ENCODE results near the gene CD22. TPM values are rescaled to one million over a fixed set of nuclear protein-coding genes. Genes with fewer than 3 reads are reported as not detected.

The CD22 gene
- total RNA-seq, 1 donor, result not detected

GRCh38 chr19:35331551-35332214 is 2.7 kb downstream of the CD22 start:
- DNase-seq (ENCODE audit: insufficient read length, low spot score, missing footprints), result no peak
- TF ChIP-seq CTCF (IDR thresholded peaks at IDR 0.05; ENCODE audit: extremely low read depth, low read depth, low read length), result no peak
- Histone ChIP-seq H2AFZ (ENCODE audit: low read length) (no peak overlapping the region), H3K36me3 (ENCODE audit: insufficient read depth, low read length) (no peaks in the 10 kb centered on the region), H4K20me1 (ENCODE audit: insufficient read depth, low read length) (no peaks in the 10 kb centered on the region), H3K27ac (ENCODE audit: low read depth, low read length) (no peak overlapping the region), H3K4me3 (ENCODE audit: insufficient read depth, low read length) (no peak overlapping the region), H3K9me3 (ENCODE audit: low read depth, low read length) (no peaks in the 10 kb centered on the region), H3K4me1 (ENCODE audit: insufficient read depth, low read length) (no peaks in the 10 kb centered on the region), H3K27me3 (ENCODE audit: insufficient read depth, low read length) (peaks cover 23% of the 10 kb centered on the region), H3K4me2 (ENCODE audit: insufficient read depth, low read length) (no peak overlapping the region), H3K79me2 (ENCODE audit: insufficient read depth, low read length) (no peaks in the 10 kb centered on the region)

- H3K79me2 ChIP-seq (ENCODE audit: insufficient read depth, low read length), result no peaks in the 10 kb centered on the region
- H3K9me3 ChIP-seq (ENCODE audit: low read depth, low read length), result no peaks in the 10 kb centered on the region
- peak; percentile 27 for DNase-seq (ENCODE audit: insufficient read length, low spot score, missing footprints)
- H3K27me3 ChIP-seq (ENCODE audit: insufficient read depth, low read length), result peaks cover 20% of the 10 kb centered on the region
- no peaks in the 10 kb centered on the region for H4K20me1 ChIP-seq (ENCODE audit: insufficient read depth, low read length)
- no peak overlapping the region for H3K4me2 ChIP-seq (ENCODE audit: insufficient read depth, low read length)
- no peaks in the 10 kb centered on the region for H3K4me1 ChIP-seq (ENCODE audit: insufficient read depth, low read length)
- H3K4me3 ChIP-seq (ENCODE audit: insufficient read depth, low read length), result no peak overlapping the region
- no peak for TF ChIP-seq CTCF (IDR thresholded peaks at IDR 0.05; ENCODE audit: extremely low read depth, low read depth, low read length)
- H3K36me3 ChIP-seq (ENCODE audit: insufficient read depth, low read length), result no peaks in the 10 kb centered on the region
- H3K27ac ChIP-seq (ENCODE audit: low read depth, low read length), result no peak overlapping the region
- no peak overlapping the region for H2AFZ ChIP-seq (ENCODE audit: low read length)
Measured at GRCh38 chr19:35332817-35333216, 3.8 kb downstream of the CD22 start.

- Histone ChIP-seq H3K27ac (ENCODE audit: low read depth, low read length) (no peak overlapping the region), H3K36me3 (ENCODE audit: insufficient read depth, low read length) (no peaks in the 10 kb centered on the region), H3K9me3 (ENCODE audit: low read depth, low read length) (no peaks in the 10 kb centered on the region), H3K79me2 (ENCODE audit: insufficient read depth, low read length) (no peaks in the 10 kb centered on the region), H2AFZ (ENCODE audit: low read length) (no peak overlapping the region), H3K27me3 (ENCODE audit: insufficient read depth, low read length) (peaks cover 18% of the 10 kb centered on the region), H3K4me2 (ENCODE audit: insufficient read depth, low read length) (no peak overlapping the region), H3K4me3 (ENCODE audit: insufficient read depth, low read length) (no peak overlapping the region), H3K4me1 (ENCODE audit: insufficient read depth, low read length) (no peaks in the 10 kb centered on the region), H4K20me1 (ENCODE audit: insufficient read depth, low read length) (no peaks in the 10 kb centered on the region)
- no peak for TF ChIP-seq CTCF (IDR thresholded peaks at IDR 0.05; ENCODE audit: extremely low read depth, low read depth, low read length)
- DNase-seq (ENCODE audit: insufficient read length, low spot score, missing footprints), result no peak
Measured at GRCh38 chr19:35334144-35334753, 5.3 kb downstream of the CD22 start.

GRCh38 chr19:35336166-35336955 is 7.4 kb downstream of the CD22 start:
- Histone ChIP-seq H4K20me1 (ENCODE audit: insufficient read depth, low read length) (no peaks in the 10 kb centered on the region), H3K27me3 (ENCODE audit: insufficient read depth, low read length) (peaks cover 17% of the 10 kb centered on the region), H3K4me3 (ENCODE audit: insufficient read depth, low read length) (no peak overlapping the region), H2AFZ (ENCODE audit: low read length) (no peak overlapping the region), H3K4me1 (ENCODE audit: insufficient read depth, low read length) (no peaks in the 10 kb centered on the region), H3K36me3 (ENCODE audit: insufficient read depth, low read length) (no peaks in the 10 kb centered on the region), H3K4me2 (ENCODE audit: insufficient read depth, low read length) (no peak overlapping the region), H3K27ac (ENCODE audit: low read depth, low read length) (no peak overlapping the region), H3K79me2 (ENCODE audit: insufficient read depth, low read length) (no peaks in the 10 kb centered on the region), H3K9me3 (ENCODE audit: low read depth, low read length) (no peaks in the 10 kb centered on the region)
- DNase-seq (ENCODE audit: insufficient read length, low spot score, missing footprints), result peak; percentile 61
- no peak for TF ChIP-seq CTCF (IDR thresholded peaks at IDR 0.05; ENCODE audit: extremely low read depth, low read depth, low read length)
